Fibroblast of lung (primary cell): ENCODE results near the gene XXYLT1.

ENCODE experiments used
- CTCF ChIP-seq, 2 donors: IDR thresholded peaks in 1 of 2; conservative IDR thresholded peaks in 1 of 2; 1 replicate in 1 of 2; 2 replicates in 1 of 2; pipeline ENCODE4 v1.5.1; 2011 to 2012; ENCODE audit warnings: low read length in 2 of 2, control low read depth in 1 of 2, inconsistent platforms in 1 of 2, low read depth in 1 of 2, mild to moderate bottlenecking in 1 of 2
- EZH2 ChIP-seq: IDR thresholded peaks from 2 replicates; pipeline ENCODE4 v1.5.1; 2012; ENCODE audit warnings: low read length, control low read depth, mild to moderate bottlenecking; ENCODE audit errors: missing control alignments

GRCh38 chr3:195226900-195227447, 44.0 kb downstream of the XXYLT1 start:
- TF ChIP-seq CTCF (conservative IDR thresholded peaks at IDR 0.05 in 1 of 2, IDR thresholded peaks at IDR 0.05 in 1 of 2; ENCODE audit: low read depth in 1 of 2, low read length in 2 of 2), result peak; percentile 25 to 56
- no peak for TF ChIP-seq EZH2
